MCF 10A (cell line): ENCODE data around the gene KDM6B. TPM values are rescaled to one million over a fixed set of nuclear protein-coding genes. Genes with fewer than 3 reads are reported as not detected.

Experiments used
- BruUV-seq: library from RNA; stranded (reverse); fragments of 400-500 nt; replicated peaks from 2 replicates; lab custom pipeline; 2021; lab: Mats Ljungman, UMichigan
- CTCF ChIA-PET: fragments of 300-600 bp; sonication (Branson Sonifier 250); formaldehyde crosslinking; extraction: SDS; loops from one replicate; lab custom pipeline; 2021; ENCODE audit warnings: antibody characterized with exemption, inconsistent platforms; lab: Yijun Ruan, JAX
- POLR2A ChIA-PET: fragments of 300-600, 350-650 bp; sonication (Branson Sonifier 250); formaldehyde crosslinking; extraction: SDS; loops from one replicate; lab custom pipeline; 2020; ENCODE audit warnings: antibody characterized with exemption, inconsistent platforms; lab: Yijun Ruan, JAX
- DNase-seq: peaks from one replicate; pipeline ENCODE4 v3.0.0-alpha.2; 2018; ENCODE audit not compliant: unreplicated experiment
- H3K27ac Mint-ChIP-seq: one replicate; pipeline ENCODE4 v1.8.0; 2022; ENCODE audit warnings: mild to moderate bottlenecking, low read depth, mixed read lengths; ENCODE audit not compliant: unreplicated experiment
- H3K27me3 Mint-ChIP-seq: one replicate; pipeline ENCODE4 v1.8.0; 2022; ENCODE audit warnings: mixed read lengths; ENCODE audit not compliant: insufficient read depth, unreplicated experiment
- H3K36me3 Mint-ChIP-seq: one replicate; pipeline ENCODE4 v1.8.0; 2022; ENCODE audit warnings: mild to moderate bottlenecking, moderate library complexity, mixed read lengths; ENCODE audit not compliant: insufficient read depth, unreplicated experiment
- H3K4me1 Mint-ChIP-seq: one replicate; pipeline ENCODE4 v1.8.0; 2022; ENCODE audit warnings: mixed read lengths; ENCODE audit not compliant: insufficient read depth, unreplicated experiment
- H3K4me3 Mint-ChIP-seq: one replicate; pipeline ENCODE4 v1.8.0; 2022; ENCODE audit warnings: mild to moderate bottlenecking, moderate library complexity, mixed read lengths; ENCODE audit not compliant: unreplicated experiment
- H3K9me3 Mint-ChIP-seq: one replicate; pipeline ENCODE4 v1.8.0; 2022; ENCODE audit warnings: mixed read lengths; ENCODE audit not compliant: unreplicated experiment
- intact Hi-C: fragments of 100-400 bp; cut with micrococcal nuclease; formaldehyde crosslinking; loops from 2 replicates; pipeline ENCODE4 v1.14.1; 2022
- total RNA-seq: library from RNA; stranded (reverse); gene quantifications from 2 replicates; pipeline ENCODE4 v1.2.3, GENCODE V29; 2022
- TF ChIP-seq, protein P1 (sequence below): fragments of 200-600 bp; IDR thresholded peaks from one replicate; pipeline ENCODE4 v1.8.0; 2022; ENCODE audit warnings: antibody characterized with exemption, mild to moderate bottlenecking; ENCODE audit not compliant: unreplicated experiment

KDM6B gene
- total RNA-seq, 1 experiment from 2014 or later = 39.8 TPM

DNA sequence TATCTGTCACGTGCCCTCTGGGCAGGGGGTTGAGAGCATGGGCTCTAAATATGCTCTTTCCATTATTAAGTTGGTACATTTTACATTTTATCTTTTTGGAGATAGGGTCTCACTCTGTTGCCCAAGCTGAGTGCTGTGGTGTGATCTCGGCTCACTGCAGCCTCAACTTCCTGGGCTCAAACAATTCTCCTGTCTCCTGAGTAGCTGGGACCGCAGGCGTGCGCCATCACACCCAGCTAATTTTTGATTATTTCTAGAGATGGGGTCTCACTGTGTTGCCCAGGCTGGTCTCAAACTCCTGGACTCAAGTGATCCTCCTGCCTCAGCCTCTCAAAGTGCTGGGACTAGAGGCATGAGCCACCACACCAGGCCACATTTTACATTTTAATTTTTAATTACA, 43.9 kb upstream of the KDM6B start:
- intact Hi-C loops = no loop called here
- POLR2A ChIA-PET = no interaction called here
- DNase-seq = no peak
- CTCF ChIA-PET = interaction anchor here (0.6 to 0.7 kb wide), 2 partner anchors 33 to 61 kb away, joined by 3 to 5 read pairs; no protein-coding TSS in a partner anchor
- no peaks in the 10 kb centered on the region for H3K36me3 Mint-ChIP-seq
- H3K27me3 Mint-ChIP-seq = no peaks in the 10 kb centered on the region
- TF ChIP-seq, protein P1, sequence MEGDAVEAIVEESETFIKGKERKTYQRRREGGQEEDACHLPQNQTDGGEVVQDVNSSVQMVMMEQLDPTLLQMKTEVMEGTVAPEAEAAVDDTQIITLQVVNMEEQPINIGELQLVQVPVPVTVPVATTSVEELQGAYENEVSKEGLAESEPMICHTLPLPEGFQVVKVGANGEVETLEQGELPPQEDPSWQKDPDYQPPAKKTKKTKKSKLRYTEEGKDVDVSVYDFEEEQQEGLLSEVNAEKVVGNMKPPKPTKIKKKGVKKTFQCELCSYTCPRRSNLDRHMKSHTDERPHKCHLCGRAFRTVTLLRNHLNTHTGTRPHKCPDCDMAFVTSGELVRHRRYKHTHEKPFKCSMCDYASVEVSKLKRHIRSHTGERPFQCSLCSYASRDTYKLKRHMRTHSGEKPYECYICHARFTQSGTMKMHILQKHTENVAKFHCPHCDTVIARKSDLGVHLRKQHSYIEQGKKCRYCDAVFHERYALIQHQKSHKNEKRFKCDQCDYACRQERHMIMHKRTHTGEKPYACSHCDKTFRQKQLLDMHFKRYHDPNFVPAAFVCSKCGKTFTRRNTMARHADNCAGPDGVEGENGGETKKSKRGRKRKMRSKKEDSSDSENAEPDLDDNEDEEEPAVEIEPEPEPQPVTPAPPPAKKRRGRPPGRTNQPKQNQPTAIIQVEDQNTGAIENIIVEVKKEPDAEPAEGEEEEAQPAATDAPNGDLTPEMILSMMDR = no peak
- H3K4me3 Mint-ChIP-seq = no peak overlapping the region
- H3K27ac Mint-ChIP-seq = no peak overlapping the region
- no peaks in the 10 kb centered on the region for H3K9me3 Mint-ChIP-seq
- no TSS peak for BruUV-seq
- peaks cover 6% of the 10 kb centered on the region for H3K4me1 Mint-ChIP-seq

GRCh38 chr17:7792611-7793010, 41.4 kb upstream of the KDM6B start:
- intact Hi-C loops = no loop called here
- Mint-ChIP-seq H3K4me1 (no peaks in the 10 kb centered on the region), H3K4me3 (no peak overlapping the region), H3K27me3 (no peaks in the 10 kb centered on the region), H3K9me3 (no peaks in the 10 kb centered on the region), H3K27ac (no peak overlapping the region), H3K36me3 (no peaks in the 10 kb centered on the region)
- TF ChIP-seq, protein P1 = no peak
- BruUV-seq = no TSS peak
- ChIA-PET POLR2A (interaction anchor here (0.5 kb wide), 1 partner anchor 242 kb away, joined by 3 read pairs; no protein-coding TSS in a partner anchor), CTCF (interaction anchor here (0.6 kb wide), 1 partner anchor 203 kb away, joined by 4 read pairs; no protein-coding TSS in a partner anchor)
- DNase-seq = no peak

GRCh38 chr17:7794075-7794663, 39.8 kb upstream of the KDM6B start:
- intact Hi-C loops = no loop called here

DNA sequence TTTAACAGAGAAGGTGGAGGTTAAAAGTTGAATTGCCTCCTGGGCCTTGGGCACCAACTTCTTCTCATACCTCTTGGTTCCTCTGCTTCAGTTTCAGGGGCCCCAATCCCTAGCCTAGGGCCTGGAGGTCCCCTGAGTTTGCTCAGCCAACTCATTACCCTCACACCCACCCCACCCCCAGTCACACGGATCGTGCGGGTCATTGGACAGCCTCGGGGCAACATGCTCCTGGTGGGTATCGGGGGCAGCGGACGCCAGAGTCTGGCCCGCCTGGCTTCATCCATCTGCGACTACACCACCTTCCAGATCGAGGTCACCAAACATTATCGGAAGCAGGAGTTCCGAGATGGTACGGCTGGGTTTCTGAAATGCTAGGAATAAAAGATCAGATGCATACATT, 36.0 kb upstream of the KDM6B start:
- H3K4me3 Mint-ChIP-seq = no peak overlapping the region
- BruUV-seq = no TSS peak
- no peaks in the 10 kb centered on the region for H3K27me3 Mint-ChIP-seq
- H3K36me3 Mint-ChIP-seq = no peaks in the 10 kb centered on the region
- no peaks in the 10 kb centered on the region for H3K4me1 Mint-ChIP-seq
- no peak for DNase-seq
- H3K9me3 Mint-ChIP-seq = no peaks in the 10 kb centered on the region
- H3K27ac Mint-ChIP-seq = no peak overlapping the region
- ChIA-PET CTCF (interaction anchor here (0.9 to 1.3 kb wide), 3 partner anchors 11 to 55 kb away, joined by 3 to 4 read pairs (median 3); no protein-coding TSS in a partner anchor), POLR2A (no interaction called here)
- intact Hi-C loops = no loop called here
- TF ChIP-seq, protein P1 = no peak

More at GRCh38 chr17:7794075-7794663, 39.8 kb upstream of the KDM6B start:
- no peak for DNase-seq
- H3K4me1 Mint-ChIP-seq = no peaks in the 10 kb centered on the region
- H3K9me3 Mint-ChIP-seq = no peaks in the 10 kb centered on the region
- no peak overlapping the region for H3K27ac Mint-ChIP-seq
- ChIA-PET POLR2A (no interaction called here), CTCF (no interaction called here)
- no TSS peak for BruUV-seq
- H3K4me3 Mint-ChIP-seq = no peak overlapping the region
- no peaks in the 10 kb centered on the region for H3K36me3 Mint-ChIP-seq
- TF ChIP-seq, protein P1 = no peak
- no peaks in the 10 kb centered on the region for H3K27me3 Mint-ChIP-seq
